HG03025 (cell line): ENCODE data around the gene CEPT1.
"Not testable (repeated sequence)": the region's sequence is repeated elsewhere in the genome, so short reads cannot be mapped to it uniquely, and the experiment has no call there.

Source experiments
- ATAC-seq: cut with Tn5 transposase; IDR thresholded peaks from one replicate; pipeline ENCODE4 v1.9.1; 2021; ENCODE audit warnings: mild to moderate bottlenecking, moderate library complexity; ENCODE audit not compliant: unreplicated experiment, low FRiP score

Gene CEPT1

GRCh38 chr1:111205714-111206050 is 65.7 kb downstream of the CEPT1 start:
- no peak for ATAC-seq

DNA sequence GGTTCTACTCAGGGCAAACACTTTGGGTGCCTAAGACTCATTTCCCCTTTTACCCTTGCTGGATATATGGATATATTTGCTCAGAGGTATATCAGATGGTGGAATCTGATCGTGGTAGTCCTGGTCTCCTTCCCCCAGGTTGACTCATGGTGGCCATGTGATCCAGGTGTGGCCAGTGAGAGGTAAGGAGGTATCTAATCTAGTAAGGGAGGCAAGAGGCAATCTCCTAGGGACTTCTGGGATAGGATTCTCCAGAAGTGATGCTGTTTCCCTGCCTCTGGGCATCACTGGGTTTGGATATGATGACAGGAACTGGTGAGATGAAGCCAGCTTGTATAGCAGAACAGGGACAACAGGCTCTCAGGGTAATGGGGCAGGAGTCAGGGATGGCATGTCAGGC is 68.9 kb downstream of the CEPT1 start:
- no peak for ATAC-seq

DNA sequence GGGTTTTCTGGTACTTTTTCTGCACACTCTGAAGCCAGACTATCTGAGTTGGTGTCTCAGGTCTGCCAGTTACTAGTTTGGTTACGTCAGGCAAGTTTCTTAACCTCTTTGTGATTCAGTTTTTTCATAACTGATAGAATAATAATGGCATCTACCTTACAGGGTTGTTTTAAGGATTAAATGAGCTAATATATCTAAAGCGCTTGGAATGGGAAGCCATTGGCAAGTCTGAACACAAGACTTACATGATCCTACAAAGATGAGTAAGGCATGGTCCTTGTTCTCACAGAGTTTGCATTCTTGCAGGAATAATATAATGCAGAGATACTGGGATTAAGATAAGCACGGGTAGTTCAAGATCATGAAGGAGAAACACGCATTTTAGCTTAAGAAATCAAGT is 69.6 kb downstream of the CEPT1 start:
- no peak for ATAC-seq

DNA sequence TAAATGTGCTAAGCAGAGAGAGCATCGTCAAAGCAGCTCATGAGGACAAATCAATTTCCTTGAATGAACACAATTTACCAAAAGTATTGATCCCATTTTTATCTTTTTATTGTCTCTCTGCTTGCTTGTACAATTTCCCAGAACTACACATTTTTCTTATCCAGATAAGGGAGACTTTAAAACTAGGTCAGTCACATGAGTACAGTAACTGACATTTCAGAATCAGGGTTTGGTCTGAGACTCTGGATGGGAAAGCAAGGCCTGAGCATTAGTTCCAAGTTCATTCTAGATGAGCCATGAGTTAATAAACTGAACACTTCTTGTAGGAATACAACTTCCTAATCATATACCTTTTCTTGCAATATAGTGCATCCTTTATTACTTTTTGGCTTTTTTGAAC is 71.9 kb downstream of the CEPT1 start:
- no peak for ATAC-seq

- no peak for ATAC-seq
Observed at GRCh38 chr1:111212634-111213335, 72.8 kb downstream of the CEPT1 start.

DNA sequence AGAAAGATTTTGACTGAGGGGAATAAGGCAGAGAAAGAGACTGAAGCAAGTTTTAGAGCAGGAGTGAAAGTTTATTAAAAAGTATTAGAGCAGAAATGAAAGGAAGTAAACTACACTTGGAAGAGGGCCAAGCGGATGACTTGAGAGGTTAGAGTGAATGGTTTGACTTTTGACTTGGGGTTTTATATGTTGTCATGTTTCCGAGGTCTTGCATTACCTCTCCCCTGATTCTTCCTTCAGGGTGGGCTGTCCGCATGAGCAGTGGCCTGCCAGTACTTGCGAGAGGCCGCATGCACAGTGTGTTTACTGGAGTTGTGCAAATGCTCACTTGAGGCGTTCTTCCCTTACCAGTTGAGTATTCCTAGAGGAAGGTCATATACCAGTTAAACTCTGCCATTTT is 73.4 kb downstream of the CEPT1 start:
- ATAC-seq: no peak

DNA sequence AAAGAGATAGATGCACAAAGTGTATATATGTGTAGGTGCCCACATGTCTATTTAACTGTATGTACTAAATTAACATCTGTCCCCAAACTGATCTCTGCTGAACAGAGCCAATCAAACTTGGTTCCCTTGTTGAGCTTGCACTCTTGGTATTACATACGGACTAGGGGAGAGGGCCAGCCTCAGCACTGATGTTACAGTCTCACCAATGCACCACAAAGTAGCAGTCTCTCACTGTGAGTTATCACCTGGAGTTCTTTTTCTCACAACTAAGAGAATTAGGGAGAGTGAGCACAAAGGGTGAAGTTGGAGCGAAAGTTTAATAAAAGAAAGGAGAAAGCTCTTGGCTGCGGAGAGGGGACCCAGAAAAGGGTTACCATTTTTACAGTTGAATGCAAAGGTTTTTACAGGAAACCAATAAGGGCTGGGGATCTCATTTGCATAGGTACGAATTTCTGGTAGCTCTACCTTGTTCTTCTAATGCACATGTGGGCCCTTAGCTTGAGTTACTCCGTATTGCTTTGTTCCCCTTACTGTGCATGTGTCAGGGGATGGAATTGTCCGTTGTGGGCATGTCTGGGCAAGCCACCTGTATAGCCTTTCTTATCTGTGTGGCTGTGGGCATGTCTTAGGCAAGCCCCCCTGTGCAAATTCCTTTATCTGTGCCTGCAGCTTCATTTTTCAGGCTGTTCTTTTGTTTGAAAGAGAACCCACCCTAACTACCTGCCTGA is 74.2 kb downstream of the CEPT1 start:
- no peak for ATAC-seq

DNA sequence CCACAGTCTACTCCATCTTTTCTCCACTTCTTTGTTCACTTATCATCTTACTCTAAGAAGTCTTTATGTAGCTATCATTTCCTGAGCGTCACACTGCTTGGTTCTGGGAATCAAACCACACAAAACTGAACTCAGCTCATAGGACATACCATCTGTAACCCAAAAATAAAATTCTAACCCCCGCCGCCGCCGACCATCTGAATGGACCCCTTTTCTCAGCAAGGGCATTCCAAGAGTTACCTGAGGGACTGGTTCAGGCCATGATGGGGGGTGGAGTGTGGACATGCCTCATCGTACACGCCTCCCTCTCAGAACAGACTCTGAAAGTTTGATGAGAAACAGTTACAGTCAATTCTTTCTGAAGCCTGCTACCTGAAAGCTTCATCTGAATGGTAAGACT is 74.9 kb downstream of the CEPT1 start:
- ATAC-seq: no peak

GRCh38 chr1:111215285-111215684 is 75.3 kb downstream of the CEPT1 start:
- not testable (repeated sequence) for ATAC-seq

GRCh38 chr1:111216751-111217150 is 76.7 kb downstream of the CEPT1 start:
- ATAC-seq: no peak

DNA sequence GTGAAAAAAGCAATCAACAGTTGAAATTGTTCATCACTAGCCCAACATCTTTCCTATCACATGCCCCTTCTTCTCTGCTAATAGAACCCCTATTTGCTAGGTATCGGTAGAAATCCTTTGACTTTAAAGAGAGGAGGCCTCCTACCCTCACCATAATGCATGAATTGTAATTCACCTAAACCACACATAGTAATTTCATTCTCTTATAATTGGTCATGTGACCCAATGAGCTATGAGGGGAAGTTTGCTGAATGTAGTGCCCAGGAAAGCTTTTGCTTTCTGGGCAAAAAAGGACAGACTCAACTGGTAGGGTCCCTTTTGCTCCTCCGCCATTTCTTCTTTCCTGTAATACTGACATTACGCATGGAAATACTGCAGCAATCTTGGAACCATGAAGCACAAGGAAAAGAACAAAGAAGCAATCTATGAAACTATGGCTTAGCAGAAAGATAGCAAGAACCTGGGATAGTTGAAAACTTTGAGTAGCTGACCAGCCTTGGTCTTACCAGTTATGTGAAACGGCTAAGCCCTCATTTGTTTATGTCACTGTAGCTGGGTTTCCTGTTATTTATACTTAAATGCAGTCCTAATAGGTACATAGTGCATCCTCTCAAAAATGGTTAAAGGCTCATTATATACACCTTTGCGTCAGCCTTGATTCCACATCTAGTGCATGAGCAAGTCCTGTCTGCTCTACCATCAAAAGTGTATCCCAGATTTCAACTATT is 77.3 kb downstream of the CEPT1 start:
- no peak for ATAC-seq

DNA sequence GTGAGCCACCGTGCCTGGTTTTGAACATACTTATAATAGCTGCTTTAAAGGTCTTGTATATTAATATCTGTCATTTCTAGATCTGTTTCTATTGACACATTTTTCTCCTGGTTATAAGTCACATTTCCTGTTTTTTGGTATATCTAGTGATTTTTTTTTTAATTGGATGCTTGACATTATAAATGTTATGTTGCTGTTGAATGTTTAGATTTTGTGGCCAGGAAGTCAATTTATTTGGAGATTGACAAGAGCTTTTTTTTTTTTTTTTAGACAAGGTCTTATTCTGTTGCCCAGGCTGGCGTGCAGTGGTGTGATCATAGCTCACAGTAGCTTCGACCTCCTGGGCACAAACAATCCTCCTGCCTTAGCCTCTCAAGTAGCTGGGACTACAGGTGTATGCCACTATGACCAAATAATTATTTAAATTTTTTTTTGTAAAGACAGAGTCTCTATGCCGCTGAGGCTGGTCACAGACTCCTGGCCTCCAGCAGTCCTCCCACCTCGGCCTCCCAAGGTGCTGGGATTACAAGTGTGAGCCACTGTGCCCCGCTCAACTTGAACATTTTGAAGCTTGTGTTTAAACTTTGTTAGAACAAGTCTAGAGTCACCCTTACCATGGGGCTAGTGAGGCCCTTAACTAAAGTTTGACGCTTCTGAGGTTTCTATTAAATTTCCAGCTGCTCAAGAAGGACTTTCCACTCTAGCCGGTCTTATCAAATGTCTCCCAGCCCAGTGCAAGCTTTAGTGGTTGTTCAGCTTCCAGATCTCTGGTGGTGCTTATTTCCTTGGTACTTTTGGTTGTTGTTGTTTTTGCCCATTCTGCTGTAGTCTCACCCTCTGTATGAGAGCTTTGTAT is 78.9 kb downstream of the CEPT1 start:
- ATAC-seq: no peak

DNA sequence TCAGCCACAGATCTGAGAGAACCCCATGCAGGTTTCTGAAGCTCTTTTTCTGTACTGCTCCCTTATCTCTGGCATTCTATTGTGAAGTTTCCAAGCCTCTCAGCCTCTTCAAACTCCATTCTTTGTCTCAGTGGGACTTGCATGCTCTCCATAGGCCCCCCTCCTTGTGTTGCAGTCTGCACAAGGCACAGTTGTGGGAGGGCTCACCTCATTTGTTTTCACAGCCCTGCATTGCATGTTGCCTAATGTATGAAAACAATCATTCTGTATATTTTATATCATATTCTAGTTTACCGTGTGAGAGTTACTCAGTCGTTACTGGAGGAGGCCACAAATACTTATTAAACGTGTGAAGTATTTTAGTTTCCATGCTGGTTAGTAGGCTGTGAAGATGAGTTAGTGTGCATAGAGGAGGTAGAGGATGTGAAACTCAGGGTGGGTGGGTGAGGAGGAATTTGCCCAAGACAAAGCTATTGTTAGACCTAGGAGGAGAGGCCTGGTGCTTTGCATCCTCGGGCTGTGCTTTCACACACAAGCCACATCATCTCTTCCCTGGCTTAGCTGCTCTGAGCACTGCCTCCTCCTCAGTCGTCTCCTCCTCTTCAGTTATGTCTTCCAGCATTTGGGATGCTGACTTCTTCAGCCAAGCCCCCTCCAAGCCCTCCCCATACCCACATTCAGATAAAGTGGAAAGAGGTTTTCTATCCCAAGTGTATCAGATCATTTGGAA is 79.7 kb downstream of the CEPT1 start:
- ATAC-seq: no peak

DNA sequence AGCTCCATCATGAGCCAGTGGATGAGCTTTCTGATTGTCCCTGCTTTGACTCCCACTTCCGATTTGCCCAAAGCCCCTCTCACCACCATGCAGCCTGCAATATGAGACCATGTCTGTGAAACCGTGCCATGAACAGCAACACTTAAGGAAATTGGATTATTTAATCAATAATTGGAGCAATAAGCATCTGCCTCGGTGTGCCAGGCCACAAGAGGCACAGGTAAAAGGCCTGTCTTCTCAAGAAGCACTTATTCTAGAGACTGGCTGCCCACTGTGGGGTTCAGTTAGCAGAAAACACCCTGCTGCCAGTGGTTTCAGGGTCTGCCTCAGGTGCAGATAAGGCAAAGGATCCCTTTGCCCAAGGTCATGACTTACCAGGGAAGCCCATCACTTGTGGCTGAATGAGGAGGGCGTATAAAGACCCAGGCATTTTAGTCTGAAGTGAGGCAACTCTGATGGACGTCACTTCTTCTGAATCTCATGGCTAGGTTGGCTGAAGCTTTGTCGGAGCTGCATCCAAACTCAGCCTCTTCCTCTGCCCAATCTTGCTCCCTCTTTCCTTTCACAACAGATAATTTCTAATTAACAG is 80.4 kb downstream of the CEPT1 start:
- no peak for ATAC-seq

DNA sequence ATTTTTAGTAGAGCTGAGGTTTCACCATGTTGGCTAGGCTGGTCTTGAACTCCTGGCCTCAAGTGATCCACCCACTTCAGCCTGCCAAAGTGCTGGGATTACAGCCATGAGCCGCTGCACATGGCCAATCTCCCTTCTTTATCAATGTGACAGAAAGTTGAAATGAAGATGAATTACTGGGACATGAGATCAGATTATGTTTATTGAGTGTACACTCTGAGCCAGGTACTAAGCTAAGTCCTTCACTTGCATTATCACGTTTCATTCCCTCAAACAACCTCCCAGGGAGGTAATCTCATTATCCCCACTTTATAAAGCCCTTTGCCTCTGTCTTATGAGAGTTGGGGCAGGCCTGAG is 81.2 kb downstream of the CEPT1 start:
- no peak for ATAC-seq

DNA sequence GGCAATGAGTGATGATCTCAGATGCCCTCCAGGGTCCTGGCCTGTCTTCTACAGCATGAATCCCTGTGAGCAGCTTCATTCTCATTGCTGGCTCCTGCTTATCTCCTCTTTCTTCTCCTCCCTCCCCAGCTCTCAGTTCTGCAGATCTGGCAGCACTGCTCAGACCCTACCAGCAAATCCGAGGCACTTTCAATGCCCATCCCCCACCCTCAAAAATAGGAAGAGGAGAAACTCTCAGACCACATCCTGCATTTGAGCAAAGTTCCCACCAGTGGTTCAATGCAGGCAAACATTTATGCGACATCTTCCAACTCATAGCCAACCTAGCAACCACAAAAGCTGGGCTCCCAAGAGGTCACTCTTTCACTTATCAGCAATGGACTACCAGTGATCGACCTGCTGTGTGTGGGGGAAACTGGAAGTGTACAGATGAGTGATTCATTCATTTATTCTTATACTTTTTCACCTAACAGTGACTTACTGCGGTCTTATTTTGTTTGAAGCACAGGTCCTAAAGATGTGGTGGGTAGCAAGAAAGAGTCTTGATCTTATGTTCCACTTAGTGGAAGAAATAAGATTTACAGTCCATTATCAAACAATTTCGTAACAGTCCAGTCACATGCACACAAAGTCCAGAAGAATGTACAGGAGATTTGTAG is 81.7 kb downstream of the CEPT1 start:
- peak; percentile 37 for ATAC-seq

DNA sequence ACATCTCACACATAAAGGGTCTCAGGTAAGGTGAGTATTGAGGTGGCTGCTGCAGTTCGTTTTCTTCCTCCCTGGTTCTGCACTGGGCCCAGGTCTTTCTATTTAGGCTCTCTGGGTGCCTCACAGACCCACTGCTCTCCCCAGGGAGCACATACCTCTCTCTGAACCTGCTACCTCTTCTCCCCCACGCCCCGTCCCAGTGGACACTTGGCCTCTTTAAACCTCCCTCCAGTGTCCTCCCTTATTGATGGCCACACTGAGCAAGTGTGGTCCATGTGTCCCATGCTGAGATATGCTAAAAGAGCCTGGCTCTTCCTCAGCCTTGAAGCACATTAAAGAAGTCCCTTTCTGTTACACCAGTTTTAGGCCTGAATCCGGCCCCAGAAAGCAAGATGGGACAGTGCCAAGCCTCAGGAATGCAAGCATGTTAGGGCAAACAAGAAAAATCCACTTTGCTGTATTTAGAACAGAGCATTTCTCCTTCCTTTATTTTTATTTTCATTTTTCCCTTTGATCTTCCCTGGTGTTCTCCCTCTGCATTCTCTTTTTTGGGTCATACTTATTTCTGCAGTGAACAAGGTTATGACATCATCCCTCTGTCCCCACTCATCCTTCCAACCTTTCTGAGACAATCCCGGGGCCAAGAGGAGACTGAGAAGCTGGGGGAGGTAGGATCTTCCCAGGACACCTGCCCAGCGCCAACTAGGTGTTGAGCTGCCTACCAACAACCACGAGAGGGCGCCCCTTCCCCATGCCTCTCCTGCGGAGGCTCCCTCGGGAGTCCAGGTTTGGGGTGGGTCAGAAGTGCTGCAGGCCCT is 82.5 kb downstream of the CEPT1 start:
- ATAC-seq: peak; percentile 31

- ATAC-seq: no peak
Observed at GRCh38 chr1:111223126-111223685, 83.2 kb downstream of the CEPT1 start.
